Measurements from ENCODE around the gene ABLIM2. TPM values are rescaled to one million over a fixed set of nuclear protein-coding genes. Genes with fewer than 3 reads are reported as not detected.

ABLIM2 gene
- total RNA-seq, 2 experiments from 2014 or later: 0.32 to 0.54 TPM

DNA sequence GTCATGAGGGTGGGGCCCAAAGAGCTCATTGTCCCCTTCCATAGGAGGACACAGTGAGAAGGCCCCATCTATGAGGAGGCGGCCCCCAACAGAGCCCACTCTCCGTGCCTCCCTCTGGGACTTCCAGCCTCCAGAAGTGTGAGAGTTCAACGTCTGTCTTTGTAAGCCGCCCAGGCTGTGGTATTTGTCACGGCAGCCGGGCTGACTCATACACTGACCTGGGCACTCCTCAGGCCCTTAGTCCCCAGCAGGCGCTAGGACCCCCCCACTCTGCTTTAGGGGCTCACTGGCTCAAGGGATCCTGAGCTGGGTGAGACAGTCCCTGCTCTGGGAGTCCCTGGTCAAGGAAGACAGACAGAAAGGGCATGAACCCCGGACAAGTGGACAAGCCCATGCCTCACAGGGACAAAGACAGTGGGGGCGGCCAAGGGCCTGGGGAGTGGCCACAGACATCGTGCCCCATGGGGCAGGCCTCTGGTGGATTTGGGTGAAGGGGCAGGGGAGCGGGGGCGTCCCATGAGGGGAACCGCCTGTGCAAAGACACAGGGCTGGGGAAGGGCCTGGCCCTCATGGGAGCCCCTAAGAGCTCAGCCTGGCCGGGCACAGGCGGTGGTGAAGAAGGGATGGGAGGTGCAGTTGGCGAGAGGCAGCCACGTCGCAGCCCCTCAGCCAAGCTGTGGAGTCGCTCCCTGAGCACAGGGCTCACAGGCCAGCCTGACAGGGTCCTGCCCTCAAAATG is 21.5 kb downstream of the ABLIM2 start:
- Mint-ChIP-seq H3K27ac (no peak overlapping the region), H3K4me1 (ENCODE audit: low read depth) (no peaks in the 10 kb centered on the region), H3K4me3 (no peak overlapping the region), H3K9me3 (peaks cover 4% of the 10 kb centered on the region), H3K36me3 (ENCODE audit: low read depth) (no peaks in the 10 kb centered on the region), H3K27me3 (no peaks in the 10 kb centered on the region)
- no peak for DNase-seq
- intact Hi-C loops (cut with micrococcal nuclease): no loop called here
- ATAC-seq: no peak
- ChIA-PET POLR2A (no interaction called here), CTCF (no interaction called here)
- TF ChIP-seq, protein P1, sequence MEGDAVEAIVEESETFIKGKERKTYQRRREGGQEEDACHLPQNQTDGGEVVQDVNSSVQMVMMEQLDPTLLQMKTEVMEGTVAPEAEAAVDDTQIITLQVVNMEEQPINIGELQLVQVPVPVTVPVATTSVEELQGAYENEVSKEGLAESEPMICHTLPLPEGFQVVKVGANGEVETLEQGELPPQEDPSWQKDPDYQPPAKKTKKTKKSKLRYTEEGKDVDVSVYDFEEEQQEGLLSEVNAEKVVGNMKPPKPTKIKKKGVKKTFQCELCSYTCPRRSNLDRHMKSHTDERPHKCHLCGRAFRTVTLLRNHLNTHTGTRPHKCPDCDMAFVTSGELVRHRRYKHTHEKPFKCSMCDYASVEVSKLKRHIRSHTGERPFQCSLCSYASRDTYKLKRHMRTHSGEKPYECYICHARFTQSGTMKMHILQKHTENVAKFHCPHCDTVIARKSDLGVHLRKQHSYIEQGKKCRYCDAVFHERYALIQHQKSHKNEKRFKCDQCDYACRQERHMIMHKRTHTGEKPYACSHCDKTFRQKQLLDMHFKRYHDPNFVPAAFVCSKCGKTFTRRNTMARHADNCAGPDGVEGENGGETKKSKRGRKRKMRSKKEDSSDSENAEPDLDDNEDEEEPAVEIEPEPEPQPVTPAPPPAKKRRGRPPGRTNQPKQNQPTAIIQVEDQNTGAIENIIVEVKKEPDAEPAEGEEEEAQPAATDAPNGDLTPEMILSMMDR (IDR thresholded peaks at IDR 0.05): no peak

DNA sequence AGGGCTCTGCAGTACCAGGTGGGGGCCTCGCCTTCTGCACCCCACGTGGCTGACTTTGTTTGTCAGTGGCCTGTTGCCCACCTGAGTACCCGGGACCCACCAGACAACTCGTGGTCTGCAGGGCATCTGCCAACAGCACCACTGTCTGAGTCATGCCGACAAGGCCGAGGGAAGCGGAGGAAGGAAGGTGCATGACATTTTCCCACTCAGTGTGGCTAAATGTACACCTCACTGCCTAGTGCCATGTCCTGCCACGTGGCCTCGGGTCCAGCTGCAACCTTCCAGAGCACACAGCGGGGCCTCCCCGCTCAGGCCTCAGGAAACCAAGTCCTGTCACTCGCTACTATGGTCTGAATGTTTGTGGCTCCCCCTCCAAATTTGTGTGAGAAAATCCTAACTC is 22.1 kb downstream of the ABLIM2 start:
- Mint-ChIP-seq H3K27me3 (no peaks in the 10 kb centered on the region), H3K27ac (no peak overlapping the region), H3K4me3 (no peak overlapping the region), H3K9me3 (peaks cover 4% of the 10 kb centered on the region), H3K36me3 (ENCODE audit: low read depth) (no peaks in the 10 kb centered on the region), H3K4me1 (ENCODE audit: low read depth) (no peaks in the 10 kb centered on the region)
- CTCF ChIA-PET: no interaction called here
- no peak for DNase-seq
- intact Hi-C loops (cut with micrococcal nuclease): no loop called here
- ATAC-seq: no peak
- POLR2A ChIA-PET: no interaction called here
- TF ChIP-seq, protein P1 (IDR thresholded peaks at IDR 0.05): no peak

DNA sequence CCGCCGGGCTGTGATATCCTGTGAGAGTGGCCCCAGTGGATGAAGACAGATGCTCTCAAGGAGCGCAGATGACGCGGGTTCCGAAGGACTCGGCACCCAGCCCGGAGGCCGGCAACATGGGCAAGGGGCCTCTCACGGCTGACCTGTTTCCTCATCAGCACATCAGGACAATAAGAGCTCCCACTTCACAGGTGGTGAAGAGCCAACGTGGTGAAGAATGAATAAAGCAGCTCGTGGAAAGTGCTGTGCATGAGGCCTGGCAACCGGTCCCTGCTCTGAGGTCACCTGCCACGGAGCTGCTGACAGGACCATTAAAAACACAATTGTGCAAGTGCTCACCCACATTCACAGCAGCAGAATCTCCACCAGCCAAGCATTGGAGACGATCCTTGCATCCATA is 22.9 kb downstream of the ABLIM2 start:
- H3K4me3 Mint-ChIP-seq: no peak overlapping the region
- DNase-seq (no peak), ATAC-seq (no peak)
- intact Hi-C loops (cut with micrococcal nuclease): no loop called here
- TF ChIP-seq, protein P1 (IDR thresholded peaks at IDR 0.05): no peak
- ChIA-PET CTCF (no interaction called here), POLR2A (no interaction called here)
- H3K27me3 Mint-ChIP-seq: no peaks in the 10 kb centered on the region
- no peak overlapping the region for H3K27ac Mint-ChIP-seq
- no peaks in the 10 kb centered on the region for H3K4me1 Mint-ChIP-seq (ENCODE audit: low read depth)
- H3K9me3 Mint-ChIP-seq: peaks cover 4% of the 10 kb centered on the region
- H3K36me3 Mint-ChIP-seq (ENCODE audit: low read depth): no peaks in the 10 kb centered on the region

DNA sequence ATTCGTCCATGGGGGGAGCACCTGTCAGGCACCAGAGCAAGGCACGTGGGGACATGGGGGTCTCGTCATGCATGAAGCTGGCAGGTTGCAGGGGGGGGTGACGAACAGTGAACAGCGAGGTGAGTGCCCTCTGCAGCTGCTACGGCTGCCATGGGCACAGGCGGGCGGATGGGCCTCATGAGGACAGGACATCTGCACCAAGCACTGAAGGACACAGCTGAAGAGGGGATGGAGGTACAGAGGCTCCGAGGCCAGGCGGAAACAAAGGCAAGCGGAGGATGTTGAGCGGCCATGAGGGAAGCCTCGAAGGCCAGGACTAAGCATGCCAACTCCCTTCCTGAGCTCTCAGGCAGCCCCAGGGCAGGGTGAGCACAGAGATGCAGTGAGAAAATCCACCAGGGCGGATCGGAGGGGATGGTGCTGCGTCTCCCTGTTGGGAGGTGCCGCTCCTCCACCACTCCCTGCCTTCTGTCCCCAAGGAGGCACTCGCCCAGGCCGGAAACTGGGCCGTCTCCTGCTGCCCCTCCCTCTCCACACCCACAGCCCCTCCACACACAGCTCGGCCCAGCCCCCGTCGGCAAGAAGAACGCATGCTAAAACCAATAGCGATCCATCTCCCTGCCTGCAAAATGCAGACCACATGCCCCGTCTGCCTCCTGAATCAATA is 24.6 kb downstream of the ABLIM2 start:
- POLR2A ChIA-PET: no interaction called here
- CTCF ChIA-PET: no interaction called here
- Mint-ChIP-seq H3K27ac (no peak overlapping the region), H3K4me3 (no peak overlapping the region), H3K4me1 (ENCODE audit: low read depth) (no peaks in the 10 kb centered on the region), H3K9me3 (no peaks in the 10 kb centered on the region), H3K27me3 (no peaks in the 10 kb centered on the region), H3K36me3 (ENCODE audit: low read depth) (no peaks in the 10 kb centered on the region)
- TF ChIP-seq, protein P1 (IDR thresholded peaks at IDR 0.05): no peak
- ATAC-seq: no peak
- no peak for DNase-seq
- intact Hi-C loops (cut with micrococcal nuclease): no loop called here

DNA sequence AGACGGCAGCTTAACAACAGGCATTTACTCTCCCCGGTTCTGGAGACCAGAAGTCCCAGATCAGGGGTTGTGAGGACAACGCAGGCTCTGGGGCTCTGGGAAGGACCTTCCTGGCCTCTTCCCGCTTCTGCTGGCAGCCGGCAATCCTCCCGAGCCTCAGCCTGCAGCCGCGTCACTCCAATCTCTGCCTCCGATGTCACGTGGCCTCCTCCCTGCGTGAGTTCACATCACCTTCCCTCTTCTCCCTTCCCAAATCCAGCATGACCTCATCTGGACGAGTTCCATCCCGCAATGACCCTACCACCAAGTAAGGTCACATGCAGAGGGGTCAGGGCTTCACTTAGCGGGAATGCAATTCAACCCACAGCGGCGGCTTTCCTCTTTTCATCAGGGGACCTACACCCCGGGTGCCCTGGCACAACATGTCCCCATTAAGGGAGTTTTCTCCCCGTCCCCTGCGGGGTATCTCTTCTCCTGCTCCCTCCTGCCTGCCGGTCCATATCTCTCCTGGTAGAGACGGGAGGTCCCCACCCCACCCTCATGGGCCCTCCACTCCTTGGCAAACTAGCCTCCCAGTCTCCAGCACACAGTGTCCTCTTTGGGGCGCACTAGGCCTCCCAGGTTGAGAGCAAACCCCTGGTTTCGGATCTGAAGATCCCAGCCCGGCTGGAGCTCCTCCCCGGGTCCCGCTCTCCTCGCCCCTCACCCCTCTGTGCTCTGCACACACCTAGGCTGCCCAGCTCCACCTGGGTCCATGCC is 25.5 kb downstream of the ABLIM2 start:
- ATAC-seq (no peak), DNase-seq (no peak)
- H3K4me1 Mint-ChIP-seq (ENCODE audit: low read depth): no peaks in the 10 kb centered on the region
- H3K9me3 Mint-ChIP-seq: no peaks in the 10 kb centered on the region
- H3K27me3 Mint-ChIP-seq: no peaks in the 10 kb centered on the region
- TF ChIP-seq, protein P1 (IDR thresholded peaks at IDR 0.05): no peak
- intact Hi-C loops (cut with micrococcal nuclease): no loop called here
- H3K27ac Mint-ChIP-seq: no peak overlapping the region
- ChIA-PET POLR2A (no interaction called here), CTCF (no interaction called here)
- H3K4me3 Mint-ChIP-seq: no peak overlapping the region
- no peaks in the 10 kb centered on the region for H3K36me3 Mint-ChIP-seq (ENCODE audit: low read depth)

All from activated CD8-positive, alpha-beta T cell treated with anti-CD3 and anti-CD28 coated beads for 36 hours (primary cell).